Subcutaneous adipose tissue (tissue), 4 donors: Measurements from ENCODE around the gene PPEF1. TPM values are rescaled to one million over a fixed set of nuclear protein-coding genes. Genes with fewer than 3 reads are reported as not detected.

Experiments
- total RNA-seq, 4 donors: library from RNA; depleted of rRNA; stranded (reverse); fragments of >200 nt; gene quantifications; one replicate each; pipeline ENCODE4 v1.1.0, GENCODE V29; 2016
- TF ChIP-seq, protein P1 (sequence below): fragments of 450-650 bp; IDR thresholded peaks from one replicate; pipeline ENCODE4 v1.5.1; 2016; ENCODE audit warnings: low read depth, mild to moderate bottlenecking, control low read depth, antibody characterized with exemption, moderate library complexity

Gene PPEF1, protein sequence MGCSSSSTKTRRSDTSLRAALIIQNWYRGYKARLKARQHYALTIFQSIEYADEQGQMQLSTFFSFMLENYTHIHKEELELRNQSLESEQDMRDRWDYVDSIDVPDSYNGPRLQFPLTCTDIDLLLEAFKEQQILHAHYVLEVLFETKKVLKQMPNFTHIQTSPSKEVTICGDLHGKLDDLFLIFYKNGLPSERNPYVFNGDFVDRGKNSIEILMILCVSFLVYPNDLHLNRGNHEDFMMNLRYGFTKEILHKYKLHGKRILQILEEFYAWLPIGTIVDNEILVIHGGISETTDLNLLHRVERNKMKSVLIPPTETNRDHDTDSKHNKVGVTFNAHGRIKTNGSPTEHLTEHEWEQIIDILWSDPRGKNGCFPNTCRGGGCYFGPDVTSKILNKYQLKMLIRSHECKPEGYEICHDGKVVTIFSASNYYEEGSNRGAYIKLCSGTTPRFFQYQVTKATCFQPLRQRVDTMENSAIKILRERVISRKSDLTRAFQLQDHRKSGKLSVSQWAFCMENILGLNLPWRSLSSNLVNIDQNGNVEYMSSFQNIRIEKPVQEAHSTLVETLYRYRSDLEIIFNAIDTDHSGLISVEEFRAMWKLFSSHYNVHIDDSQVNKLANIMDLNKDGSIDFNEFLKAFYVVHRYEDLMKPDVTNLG
- total RNA-seq: under 1 TPM in 1 of 4 donors, not detected in 3; 0.22 TPM

DNA sequence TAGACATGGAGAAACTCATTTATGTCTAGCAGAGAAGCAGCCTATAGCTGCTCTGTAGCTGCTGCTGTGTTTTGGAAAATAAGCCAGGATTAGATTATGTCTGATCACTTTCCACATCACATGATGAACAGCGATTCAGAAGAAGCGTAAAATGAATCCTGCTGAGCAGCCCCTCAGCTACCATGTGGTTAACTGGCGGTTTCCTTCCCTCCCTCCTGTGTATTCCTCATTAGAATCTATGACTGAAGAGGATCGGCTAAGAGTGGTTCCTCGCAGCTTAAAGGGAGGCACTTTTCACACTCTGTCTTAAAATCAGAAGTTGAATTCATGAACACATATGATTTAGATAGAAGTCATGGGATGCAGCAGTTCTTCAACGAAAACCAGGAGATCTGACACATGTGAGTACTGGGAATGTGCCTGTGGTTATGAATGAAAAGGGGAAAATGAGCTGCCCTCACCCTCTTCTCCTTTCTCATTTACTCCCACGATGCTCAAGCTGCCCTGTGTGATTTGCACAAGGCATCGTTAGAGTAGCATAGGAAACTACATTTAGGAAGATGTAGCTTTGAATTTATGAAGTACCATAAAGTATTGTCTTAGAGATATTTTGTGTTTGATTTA, at the start of gene PPEF1:
TSS of gene PPEF1 (plus strand) at position 220 of the 624 bp plus-strand sequence. CDS start at position 356, 136 bp downstream.
- TF ChIP-seq, protein P1, sequence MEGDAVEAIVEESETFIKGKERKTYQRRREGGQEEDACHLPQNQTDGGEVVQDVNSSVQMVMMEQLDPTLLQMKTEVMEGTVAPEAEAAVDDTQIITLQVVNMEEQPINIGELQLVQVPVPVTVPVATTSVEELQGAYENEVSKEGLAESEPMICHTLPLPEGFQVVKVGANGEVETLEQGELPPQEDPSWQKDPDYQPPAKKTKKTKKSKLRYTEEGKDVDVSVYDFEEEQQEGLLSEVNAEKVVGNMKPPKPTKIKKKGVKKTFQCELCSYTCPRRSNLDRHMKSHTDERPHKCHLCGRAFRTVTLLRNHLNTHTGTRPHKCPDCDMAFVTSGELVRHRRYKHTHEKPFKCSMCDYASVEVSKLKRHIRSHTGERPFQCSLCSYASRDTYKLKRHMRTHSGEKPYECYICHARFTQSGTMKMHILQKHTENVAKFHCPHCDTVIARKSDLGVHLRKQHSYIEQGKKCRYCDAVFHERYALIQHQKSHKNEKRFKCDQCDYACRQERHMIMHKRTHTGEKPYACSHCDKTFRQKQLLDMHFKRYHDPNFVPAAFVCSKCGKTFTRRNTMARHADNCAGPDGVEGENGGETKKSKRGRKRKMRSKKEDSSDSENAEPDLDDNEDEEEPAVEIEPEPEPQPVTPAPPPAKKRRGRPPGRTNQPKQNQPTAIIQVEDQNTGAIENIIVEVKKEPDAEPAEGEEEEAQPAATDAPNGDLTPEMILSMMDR: no peak

DNA sequence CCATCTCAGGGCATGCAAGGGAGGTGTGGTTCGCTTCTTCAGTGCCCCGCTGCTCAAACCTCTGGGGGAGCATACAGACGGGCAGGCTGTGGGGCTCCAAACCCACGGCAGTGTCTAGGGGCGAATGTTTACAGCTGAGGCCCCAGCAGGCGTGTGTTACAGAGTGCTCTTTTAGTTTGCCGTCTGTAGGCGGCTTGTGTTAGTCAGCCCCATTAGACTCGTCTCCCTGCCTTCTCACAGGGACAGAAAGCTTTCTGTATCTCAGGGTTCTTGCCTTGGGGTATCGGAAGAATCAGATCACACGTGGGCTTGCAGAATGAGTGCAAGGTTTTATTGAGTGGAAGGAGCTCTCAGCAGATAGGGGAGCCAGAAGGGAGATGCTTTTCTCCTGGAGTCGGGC, 46.2 kb upstream of the PPEF1 start:
- TF ChIP-seq, protein P1: no peak

DNA sequence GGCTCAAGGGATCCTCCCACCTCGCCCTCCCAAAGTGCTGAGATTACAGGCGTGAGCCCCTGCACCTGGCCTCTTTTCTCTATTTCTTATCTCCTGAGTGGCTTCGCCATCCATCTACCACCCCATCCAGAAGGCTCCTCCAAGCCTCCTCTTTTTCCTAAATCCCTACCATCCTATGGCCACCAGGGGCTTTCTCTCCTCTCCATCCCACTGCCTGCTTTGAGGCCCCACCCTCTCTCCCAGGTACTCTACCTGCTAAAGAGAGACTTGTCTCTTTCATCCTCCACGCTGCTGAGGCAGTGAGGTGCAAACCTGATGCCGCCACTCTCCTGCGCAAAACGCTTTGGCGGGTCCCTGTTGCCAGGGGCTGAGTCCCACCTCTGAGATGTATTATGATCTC, 42.5 kb upstream of the PPEF1 start:
- TF ChIP-seq, protein P1: no peak

DNA sequence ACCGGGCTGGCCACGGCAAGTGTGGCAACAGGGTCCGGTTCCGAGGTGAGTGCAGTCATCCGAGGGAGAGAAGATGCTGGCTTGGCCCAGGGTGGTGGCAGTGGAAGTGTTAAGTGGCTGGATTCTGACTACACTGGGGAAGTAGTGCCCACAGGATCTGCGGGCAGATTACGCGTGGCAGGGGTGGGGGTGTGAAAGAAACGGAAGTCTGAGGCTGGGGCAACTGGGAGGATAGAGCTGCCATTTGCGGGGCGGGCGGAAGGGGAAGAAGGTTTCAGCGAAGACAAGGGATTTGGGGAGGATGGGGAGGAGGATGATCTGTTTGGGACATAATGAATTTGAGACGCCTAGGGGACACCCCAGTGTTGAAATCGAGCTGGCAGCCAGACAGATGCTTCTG, 40.8 kb upstream of the PPEF1 start:
- TF ChIP-seq, protein P1: no peak

DNA sequence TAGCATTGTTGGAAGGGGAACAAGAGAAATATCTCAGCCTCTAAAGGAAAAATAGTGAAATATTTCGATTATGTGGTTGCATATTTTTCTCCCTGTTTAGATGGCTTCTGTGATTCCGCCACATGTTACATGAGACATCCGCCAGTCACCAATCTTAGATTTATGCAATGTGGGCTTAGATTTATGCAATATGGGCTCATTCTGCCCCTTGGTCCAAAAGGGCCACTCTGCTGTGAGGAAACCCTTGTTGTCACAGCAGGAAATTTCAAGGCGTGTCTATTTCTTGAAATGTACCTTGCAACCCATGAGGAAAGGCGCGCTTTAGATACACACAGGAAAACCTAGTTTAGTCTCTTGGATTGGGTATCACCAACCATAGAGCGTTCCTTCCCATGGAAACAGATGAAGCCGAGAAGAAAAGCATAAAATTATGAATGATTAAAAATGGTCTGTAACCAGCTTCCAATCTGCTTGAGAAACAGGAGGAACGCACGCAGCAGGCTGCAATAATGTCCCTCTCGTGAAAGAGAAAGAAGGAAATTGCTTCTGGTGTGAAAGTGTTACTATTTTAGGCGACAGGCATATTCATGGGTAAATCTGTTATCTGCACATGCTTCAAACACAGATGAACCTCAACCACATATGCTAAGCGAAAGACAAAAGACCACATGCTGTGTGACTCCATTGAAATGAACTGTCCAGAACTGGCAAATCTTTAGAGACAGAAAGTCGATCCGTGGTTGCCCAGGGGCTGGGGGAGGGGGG, 39.2 kb upstream of the PPEF1 start:
- TF ChIP-seq, protein P1: no peak

DNA sequence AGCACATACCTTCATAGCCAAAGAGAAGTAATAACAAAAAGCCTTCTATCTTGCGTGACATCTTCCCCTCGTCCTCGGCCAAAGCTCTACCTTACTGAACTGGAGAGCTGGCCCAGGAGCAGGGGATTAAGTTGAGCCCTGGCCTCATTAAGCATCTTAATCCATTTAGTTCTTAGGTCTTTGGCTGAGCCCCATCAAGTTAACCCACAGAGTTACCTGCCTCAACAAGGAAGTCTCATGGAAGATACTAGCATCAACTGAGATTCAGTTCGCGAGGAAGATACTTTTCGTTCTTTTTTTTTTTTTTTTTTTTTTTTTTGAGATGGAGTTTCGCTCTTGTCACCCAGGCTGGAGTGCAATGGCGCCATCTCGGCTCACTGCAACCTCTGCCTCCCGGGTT, 35.4 kb upstream of the PPEF1 start, which contains the start of gene RS1:
TSS of gene RS1 (minus strand) at position 101 of the 400 bp plus-strand sequence. CDS start at position 61, 40 bp downstream.
- TF ChIP-seq, protein P1: no peak
